HG02678 (cell line): ENCODE measurements around the gene PRXL2A.

Experiments
- ATAC-seq: cut with Tn5 transposase; IDR thresholded peaks from one replicate; pipeline ENCODE4 v1.9.1; 2021; ENCODE audit warnings: mild to moderate bottlenecking, moderate library complexity; ENCODE audit not compliant: unreplicated experiment

Gene PRXL2A

DNA sequence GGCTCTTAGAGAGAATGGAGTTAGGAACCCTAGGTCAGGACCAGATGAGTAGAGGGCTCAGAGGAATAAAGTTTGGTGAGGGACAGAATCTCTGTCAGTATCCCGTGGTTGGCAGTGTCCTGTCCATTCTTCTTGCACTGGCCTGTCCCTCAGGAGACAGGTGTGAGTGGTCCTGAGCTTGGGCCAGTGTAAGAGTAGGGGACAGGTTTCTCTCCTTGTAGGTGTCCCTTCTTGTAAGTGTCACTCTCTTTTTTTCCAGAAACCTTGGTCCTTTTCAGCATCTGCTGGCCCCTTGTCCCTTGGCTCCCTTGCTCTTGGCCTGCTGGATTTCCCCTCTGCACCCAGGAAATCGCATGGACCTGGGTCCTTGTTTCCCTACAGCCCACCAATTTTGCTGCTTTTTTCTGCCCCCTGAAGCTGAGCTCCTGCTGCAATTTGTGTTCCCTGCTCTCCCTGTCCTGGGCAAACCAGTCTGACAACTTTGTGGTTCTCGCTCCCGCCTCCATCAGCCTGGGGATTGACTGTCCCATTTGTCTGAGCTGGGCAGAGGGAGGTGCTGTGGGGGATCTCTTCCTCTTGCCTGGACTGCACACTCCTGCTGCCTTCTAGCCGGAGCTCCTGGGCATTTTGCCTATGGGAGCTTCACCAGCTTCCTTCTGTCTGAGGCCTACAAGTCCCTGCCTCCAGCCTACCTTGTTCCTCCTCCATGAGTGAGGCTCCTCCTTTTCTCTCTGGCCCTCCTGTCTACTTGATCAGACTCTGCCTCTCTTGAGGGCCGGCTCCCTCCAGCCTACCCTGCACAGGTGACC, 52.3 kb downstream of the PRXL2A start:
- no peak for ATAC-seq

DNA sequence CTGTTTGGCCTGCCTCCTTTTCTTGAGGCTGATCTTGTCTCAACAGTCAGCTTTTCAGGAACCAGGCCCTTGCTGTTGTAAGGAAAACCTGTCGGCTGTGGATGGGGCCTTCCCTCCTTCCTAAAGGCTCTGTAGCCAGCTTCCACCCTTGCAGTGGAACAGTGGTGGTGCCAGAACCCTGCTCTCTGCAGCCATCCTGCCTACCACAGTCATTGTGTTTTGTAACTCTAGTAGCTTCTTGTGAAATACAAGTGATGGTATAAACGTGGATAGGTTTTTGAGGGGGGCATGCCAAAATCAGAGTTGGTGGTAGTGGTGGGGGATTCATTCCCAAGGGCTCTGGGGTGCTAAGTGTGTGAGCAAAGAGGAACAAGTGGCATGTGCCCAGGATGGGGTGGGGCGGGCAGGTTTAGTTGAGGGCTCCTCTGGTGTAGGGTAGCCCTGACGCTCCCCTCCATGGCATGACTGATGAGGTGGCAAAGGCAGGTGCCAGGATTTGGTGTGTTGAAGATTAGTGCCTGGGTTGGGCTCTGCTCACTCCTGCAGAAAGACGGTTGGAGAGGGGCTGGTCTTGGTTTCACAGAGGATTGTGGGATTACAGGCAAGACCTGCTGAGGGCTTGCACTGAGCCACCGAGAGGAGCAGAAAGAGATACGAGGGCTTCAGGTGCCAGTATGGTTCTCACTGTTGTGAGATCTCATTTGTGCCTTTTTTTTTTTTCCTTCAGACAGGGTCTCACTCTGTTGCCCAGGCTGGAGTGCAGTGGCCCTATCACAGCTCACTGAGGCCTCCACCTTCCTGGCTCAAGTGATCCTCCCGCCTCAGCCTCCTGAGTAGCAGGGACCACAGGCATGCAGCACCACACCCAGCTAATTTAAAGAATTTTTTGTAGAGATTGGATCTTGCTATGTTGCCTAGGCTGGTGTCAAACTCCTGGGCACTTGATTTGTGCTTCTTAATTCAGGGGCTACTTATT, 53.1 kb downstream of the PRXL2A start:
- ATAC-seq, result no peak

DNA sequence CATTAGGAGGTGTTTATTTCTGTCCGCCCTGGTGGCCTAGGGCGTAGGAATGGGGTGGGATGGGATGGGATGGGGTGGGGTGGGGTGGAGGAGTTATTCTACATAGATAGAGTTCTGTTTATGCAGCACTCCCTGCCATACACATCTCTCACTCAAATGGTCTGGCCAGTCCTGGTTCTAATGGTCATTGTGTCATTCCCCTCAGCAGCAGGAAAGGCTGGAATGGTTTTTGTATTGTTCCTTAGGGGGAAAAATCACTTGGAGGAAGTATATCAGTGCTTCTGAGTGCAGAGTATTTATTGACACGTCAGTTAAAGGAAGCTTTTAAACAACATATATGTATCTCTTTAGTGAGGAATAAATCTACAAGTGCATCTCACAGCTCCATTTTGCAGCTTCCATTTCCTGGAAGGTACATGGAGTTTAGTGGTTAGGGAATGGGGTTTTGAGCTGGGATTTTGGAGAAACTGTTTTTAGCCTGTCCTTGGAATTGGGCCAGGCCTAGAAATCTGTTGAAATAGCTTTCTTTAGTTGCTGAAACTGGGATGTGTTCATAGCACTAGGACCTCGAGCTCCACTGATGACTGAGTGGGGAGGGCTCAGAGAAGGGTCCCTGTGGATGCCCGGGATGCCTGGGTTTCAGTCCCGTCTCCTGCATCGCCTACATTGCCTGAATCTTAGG, 54.1 kb downstream of the PRXL2A start:
- no peak for ATAC-seq

- ATAC-seq, result peak; percentile 27
Observed at GRCh38 chr10:80462981-80463741, 54.8 kb downstream of the PRXL2A start.

- ATAC-seq, result no peak
Observed at GRCh38 chr10:80463868-80464267, 55.5 kb downstream of the PRXL2A start.

GRCh38 chr10:80464557-80465450, 56.5 kb downstream of the PRXL2A start:
- ATAC-seq, result no peak

- no peak for ATAC-seq
Observed at GRCh38 chr10:80465451-80465835, 57.1 kb downstream of the PRXL2A start.

DNA sequence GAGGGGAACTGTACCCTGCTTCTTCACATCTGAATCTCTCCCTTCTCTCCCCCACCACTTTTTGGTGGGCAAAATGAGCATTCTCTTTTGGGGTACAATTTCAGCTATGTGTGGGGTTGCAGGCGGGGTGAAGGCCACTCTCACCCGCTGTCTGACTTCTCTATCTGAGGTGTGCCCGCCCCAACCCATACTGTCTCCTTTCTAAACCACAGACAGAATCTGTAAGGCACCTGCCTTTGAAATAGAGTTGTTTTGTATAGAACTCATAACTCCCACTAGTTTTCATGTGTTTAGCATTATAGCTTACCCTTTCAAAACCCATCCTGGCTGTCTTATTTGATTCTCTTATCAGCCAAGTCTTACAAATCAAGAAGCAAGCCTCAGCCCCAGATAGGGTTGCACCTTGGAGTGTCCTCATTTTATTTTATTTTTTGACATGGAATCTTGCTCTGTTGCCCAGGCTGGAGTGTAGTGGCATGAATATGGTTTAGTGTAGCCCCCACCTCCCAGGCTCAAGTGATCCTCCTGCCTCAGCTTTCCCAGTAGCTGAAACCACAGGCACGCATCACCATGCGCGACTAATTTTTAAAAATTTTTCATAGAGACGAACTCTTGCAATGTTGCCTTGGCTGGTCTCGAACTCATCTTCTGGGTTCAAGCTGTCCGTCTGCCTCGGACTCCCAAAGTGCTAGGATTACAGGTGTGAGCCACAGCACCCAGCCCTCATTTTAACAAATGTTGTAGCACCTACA, 57.7 kb downstream of the PRXL2A start:
- peak; percentile 70 for ATAC-seq

DNA sequence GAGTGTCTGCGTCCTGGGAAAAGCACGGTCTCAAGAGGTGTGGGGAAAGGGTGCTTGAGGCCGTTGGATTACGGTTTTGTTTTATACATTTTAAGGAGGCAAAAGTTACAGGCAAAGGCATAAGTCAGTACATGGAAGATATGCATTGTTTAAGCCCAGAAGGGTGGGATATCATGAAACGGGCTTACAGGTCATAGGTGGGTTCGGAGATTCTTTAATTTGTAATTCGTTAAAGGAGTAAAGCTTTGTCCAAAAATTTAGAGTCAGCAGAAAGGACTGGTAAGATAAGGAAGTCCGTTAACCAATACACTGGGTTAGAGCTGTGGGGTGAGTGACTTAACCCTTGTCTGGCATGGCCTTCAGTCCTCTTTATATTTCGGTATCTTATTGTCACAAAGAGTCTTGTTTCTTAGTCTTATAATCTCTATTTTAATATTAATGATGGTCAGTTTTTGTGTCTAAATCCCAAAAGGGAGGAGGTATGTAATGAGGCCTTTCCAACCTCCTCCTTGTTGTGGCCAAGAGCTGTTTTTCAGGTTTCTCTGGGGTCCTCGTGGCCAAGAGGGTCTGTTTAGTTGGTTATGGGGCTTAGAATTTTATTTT, 58.5 kb downstream of the PRXL2A start:
- ATAC-seq, result no peak

DNA sequence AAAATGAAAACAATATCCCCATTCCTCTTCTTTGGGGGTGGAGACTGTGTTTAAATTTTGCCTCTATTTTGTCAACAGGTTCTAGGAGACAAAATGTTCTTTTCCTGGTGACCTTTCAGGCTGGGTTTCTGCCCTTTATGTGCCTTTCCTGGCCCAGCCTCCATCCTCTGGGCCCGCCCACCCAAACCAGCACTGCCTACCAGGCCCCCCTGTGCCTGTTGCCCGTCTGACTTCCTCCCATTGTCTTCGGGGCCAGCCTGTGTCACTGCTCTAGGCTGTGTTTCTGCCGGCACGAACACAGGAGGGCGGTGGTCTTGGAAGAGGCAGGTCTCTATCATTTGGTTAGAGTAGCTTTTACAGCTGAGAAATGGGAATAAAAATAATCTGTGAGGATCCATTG, 59.7 kb downstream of the PRXL2A start:
- no peak for ATAC-seq

DNA sequence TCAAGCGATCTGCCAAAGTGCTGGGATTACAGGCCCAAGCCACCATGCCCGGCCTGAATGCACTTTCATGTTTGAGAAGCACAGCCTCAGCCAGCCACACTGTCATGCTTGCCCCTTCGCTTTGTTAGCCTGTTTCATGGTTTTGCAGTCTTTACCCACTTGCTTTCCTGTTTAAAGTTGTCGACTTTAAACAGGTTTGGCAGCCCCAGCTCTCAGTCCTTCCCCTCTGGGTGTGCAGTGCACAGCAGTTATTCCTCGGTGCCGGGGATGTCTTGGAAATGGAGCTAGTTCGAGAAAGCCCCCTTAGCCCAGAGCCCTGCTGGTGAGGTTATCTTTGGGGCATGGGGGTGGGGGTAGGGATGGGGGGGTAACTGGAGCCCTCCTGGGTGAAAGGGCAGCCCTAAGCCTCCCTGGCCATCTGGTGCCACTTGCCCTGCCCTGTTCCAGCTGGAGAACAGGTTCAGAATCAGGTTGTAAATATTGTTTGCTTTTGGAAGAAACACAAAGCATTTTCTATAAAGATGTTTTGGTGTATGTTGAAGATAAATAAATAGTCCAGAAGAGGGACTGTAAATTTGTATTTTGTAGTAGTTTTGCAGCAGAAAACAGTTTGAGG, 60.6 kb downstream of the PRXL2A start:
- ATAC-seq, result no peak

- ATAC-seq, result no peak
Observed at GRCh38 chr10:80470266-80470665, 61.9 kb downstream of the PRXL2A start.

DNA sequence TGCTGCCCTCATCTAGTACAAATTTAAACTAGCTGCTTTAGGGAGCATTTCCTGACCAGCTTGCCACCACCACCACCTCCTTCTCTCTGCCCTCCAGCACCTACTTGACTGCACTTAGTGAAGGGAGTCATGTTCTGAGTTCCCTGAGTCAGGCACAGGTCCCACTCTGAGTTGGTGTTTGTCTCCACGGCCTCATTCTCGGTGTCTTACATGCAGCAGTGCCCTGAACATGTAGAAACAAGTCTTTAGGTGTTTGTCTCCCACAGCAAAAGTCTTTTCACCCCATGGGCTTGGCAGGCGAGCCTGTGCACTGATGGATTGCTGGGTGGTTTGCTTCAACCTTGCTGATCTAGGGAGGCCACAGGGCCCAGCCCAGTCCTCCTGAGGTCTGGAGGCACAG, 62.6 kb downstream of the PRXL2A start:
- ATAC-seq, result no peak

- peak; percentile 55 for ATAC-seq
Observed at GRCh38 chr10:80471715-80472233, 63.4 kb downstream of the PRXL2A start.

- peak; percentile 90 for ATAC-seq
Observed at GRCh38 chr10:80472234-80473095, 64.1 kb downstream of the PRXL2A start.

GRCh38 chr10:80473096-80473657, 64.8 kb downstream of the PRXL2A start:
- ATAC-seq, result no peak
